HCT116 (cell line): ENCODE measurements around the gene UPF2.

Experiments used
- CBX3 ChIP-seq: IDR thresholded peaks from 2 replicates; pipeline ENCODE4 v1.6.1; 2012; ENCODE audit warnings: low read depth
- EGR1 ChIP-seq: IDR thresholded peaks from 2 replicates; pipeline ENCODE4 v1.6.1; 2012; ENCODE audit warnings: low read depth
- EZH2phosphoT487 ChIP-seq: fragments of 200-600 bp; IDR thresholded peaks from 2 replicates; pipeline ENCODE4 v1.6.1; 2018; ENCODE audit warnings: antibody characterized with exemption, borderline replicate concordance
- POLR2A ChIP-seq: IDR thresholded peaks from 2 replicates; pipeline ENCODE4 v1.7.0; 2011; ENCODE audit warnings: borderline replicate concordance; ENCODE audit not compliant: insufficient read depth, insufficient read length; ENCODE audit errors: extremely low read depth
- POLR2AphosphoS5 ChIP-seq: IDR thresholded peaks from 2 replicates; pipeline ENCODE4 v1.6.1; 2011; ENCODE audit warnings: mild to moderate bottlenecking, low read depth, low read length, moderate library complexity
- TCF7L2 ChIP-seq: IDR thresholded peaks from 2 replicates; pipeline ENCODE4 v1.7.0; 2011; ENCODE audit warnings: borderline replicate concordance, inconsistent platforms; ENCODE audit not compliant: insufficient read depth, insufficient read length; ENCODE audit errors: extremely low read depth
- YY1 ChIP-seq: IDR thresholded peaks from 2 replicates; pipeline ENCODE4 v1.6.1; 2011; ENCODE audit warnings: low read length, low read depth, moderate library complexity, mild to moderate bottlenecking; ENCODE audit not compliant: insufficient replicate concordance; ENCODE audit errors: extremely low read depth
- ZFX ChIP-seq: fragments of 450-650 bp; IDR thresholded peaks from 2 replicates; pipeline ENCODE4 v1.6.1; 2017
- TF ChIP-seq, protein P1 (sequence below), 3 experiments: fragments of 200-600 bp in 1 of 3; sonication (generic) in 1 of 3; IDR thresholded peaks in 2 of 3; conservative IDR thresholded peaks in 1 of 3; 2 replicates each; pipeline ENCODE4 v1.5.1; 2012 to 2017; ENCODE audit warnings: low read depth in 2 of 3, low read length in 2 of 3, antibody characterized with exemption in 1 of 3, borderline replicate concordance in 1 of 3, control low read depth in 1 of 3, mild to moderate bottlenecking in 1 of 3, mixed read lengths in 1 of 3, mixed run types in 1 of 3, moderate library complexity in 1 of 3; ENCODE audit not compliant: insufficient read depth in 1 of 3
- TF ChIP-seq, protein P2 (sequence below): IDR thresholded peaks from 2 replicates; pipeline ENCODE4 v1.6.1; 2012
- TF ChIP-seq, protein P3 (sequence below): IDR thresholded peaks from 2 replicates; pipeline ENCODE4 v1.6.1; 2012

DNA sequence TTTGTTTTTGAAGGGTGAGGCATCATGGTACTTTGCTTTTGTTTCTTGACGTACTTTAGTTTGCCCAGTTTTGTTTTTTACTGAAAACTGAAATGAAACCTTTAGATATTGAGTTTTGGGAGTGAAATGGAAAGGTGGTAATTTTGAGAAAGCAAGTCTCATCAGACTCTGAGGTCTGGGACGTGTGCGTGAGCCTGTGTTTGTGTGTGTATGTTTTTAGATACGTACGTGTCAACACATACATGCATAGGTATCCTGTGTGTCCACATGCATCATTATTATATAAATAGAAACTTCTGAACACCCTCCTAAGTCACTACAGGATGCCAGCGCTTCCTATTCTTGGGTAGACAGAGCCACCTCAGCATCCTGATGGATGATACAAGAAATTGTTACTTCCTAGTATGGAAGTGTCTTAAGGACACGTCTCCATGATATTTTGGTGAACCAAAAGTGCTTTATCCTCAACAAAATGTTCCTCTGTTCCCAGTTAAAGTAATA is 171.7 kb downstream of the UPF2 start:
- TF ChIP-seq POLR2AphosphoS5 (no peak), YY1 (no peak), ZFX (no peak), EZH2phosphoT487 (no peak), POLR2A (no peak), CBX3 (no peak), TCF7L2 (no peak), EGR1 (no peak)
- TF ChIP-seq, protein P1, sequence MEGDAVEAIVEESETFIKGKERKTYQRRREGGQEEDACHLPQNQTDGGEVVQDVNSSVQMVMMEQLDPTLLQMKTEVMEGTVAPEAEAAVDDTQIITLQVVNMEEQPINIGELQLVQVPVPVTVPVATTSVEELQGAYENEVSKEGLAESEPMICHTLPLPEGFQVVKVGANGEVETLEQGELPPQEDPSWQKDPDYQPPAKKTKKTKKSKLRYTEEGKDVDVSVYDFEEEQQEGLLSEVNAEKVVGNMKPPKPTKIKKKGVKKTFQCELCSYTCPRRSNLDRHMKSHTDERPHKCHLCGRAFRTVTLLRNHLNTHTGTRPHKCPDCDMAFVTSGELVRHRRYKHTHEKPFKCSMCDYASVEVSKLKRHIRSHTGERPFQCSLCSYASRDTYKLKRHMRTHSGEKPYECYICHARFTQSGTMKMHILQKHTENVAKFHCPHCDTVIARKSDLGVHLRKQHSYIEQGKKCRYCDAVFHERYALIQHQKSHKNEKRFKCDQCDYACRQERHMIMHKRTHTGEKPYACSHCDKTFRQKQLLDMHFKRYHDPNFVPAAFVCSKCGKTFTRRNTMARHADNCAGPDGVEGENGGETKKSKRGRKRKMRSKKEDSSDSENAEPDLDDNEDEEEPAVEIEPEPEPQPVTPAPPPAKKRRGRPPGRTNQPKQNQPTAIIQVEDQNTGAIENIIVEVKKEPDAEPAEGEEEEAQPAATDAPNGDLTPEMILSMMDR (IDR thresholded peaks at IDR 0.05 in 2 of 3, conservative IDR thresholded peaks at IDR 0.05 in 1 of 3; ENCODE audit: borderline replicate concordance in 1 of 3, insufficient read depth in 1 of 3, low read depth in 2 of 3, low read length in 2 of 3): no peak
- TF ChIP-seq, protein P2, sequence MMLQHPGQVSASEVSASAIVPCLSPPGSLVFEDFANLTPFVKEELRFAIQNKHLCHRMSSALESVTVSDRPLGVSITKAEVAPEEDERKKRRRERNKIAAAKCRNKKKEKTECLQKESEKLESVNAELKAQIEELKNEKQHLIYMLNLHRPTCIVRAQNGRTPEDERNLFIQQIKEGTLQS: no peak
- TF ChIP-seq, protein P3, sequence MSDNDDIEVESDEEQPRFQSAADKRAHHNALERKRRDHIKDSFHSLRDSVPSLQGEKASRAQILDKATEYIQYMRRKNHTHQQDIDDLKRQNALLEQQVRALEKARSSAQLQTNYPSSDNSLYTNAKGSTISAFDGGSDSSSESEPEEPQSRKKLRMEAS: no peak
